ENCODE measurements around the gene RCBTB2.

GRCh38 chr13:48576448-48577010 is 43.6 kb upstream of the RCBTB2 start:
- TF ChIP-seq POLR2A (IDR thresholded peaks at IDR 0.05) (no peak), CTCF (IDR thresholded peaks at IDR 0.05) (no peak)

Data from testis (tissue), 2 donors.